ENCODE data around the gene SYT14.
"Not testable (repeated sequence)": the region's sequence is repeated elsewhere in the genome, so short reads cannot be mapped to it uniquely, and the experiment has no call there.

Gene SYT14

DNA sequence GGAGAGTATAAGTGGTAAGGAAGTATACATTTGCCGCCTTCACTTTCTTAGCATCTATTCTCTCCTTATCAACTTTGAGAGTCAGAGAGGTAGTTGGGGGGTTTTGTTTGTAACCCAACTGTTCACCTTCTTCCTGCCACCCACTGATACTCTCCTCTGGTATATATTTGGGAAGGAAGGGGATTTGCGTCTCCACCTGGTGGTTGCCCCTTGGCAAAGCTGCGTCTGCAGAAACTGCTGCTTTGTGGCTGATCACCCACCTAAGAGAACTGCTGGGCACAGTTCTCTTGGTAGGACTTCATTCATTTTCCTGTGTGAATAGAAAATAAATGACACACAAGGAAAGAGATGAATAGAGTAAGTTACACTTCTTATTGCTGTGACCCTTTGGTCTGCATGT is 87.0 kb downstream of the SYT14 start:
- no peak for DNase-seq (ENCODE audit: low read depth, low spot score)

- no peak for DNase-seq (ENCODE audit: low read depth, low spot score)
Observed at GRCh38 chr1:210025870-210026269, 87.9 kb downstream of the SYT14 start.

GRCh38 chr1:210027994-210028393 is 90.0 kb downstream of the SYT14 start:
- no peak for DNase-seq (ENCODE audit: low read depth, low spot score)

DNA sequence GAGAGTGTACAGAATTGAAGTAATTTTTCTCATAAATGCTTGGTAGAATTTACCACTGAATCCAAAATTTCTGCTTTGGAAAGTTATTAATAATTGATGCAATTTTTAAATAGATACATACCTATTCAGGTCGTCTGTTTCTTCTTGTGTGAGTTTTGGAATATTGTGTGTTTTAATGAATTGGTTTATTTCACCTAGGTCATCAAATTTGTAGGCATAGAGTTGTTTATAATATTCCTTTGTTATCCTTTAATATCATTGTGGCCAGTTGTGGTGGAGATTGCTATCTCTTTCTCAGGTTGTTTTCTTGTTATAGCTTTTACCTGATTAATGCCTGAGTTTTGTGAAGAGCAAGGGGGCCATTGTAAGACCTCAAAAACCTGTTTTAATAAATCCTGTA is 93.5 kb downstream of the SYT14 start:
- DNase-seq (ENCODE audit: low read depth, low spot score) = no peak

DNA sequence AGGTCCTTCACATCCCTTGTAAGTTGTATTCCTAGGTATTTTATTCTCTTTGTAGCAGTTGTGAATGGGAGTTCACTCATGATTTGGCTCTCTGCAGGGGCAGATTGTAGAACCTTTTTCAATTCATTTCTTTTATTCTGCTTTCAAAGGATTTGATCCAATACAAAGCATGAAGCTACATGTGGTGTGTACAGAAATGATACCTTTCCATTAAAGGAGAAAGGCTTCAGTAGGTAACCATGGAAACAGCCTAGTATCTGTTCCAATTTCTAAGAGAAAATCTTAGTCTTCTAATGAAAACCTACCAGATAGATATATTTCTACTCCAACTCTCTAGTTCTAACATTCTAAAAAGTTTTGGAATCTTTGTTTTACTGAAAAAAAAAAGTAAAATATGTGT is 105.0 kb downstream of the SYT14 start:
- no peak for DNase-seq (ENCODE audit: low read depth, low spot score)

- no peak for DNase-seq (ENCODE audit: low read depth, low spot score)
Observed at GRCh38 chr1:210049616-210050015, 111.6 kb downstream of the SYT14 start.

GRCh38 chr1:210050491-210050890 is 112.5 kb downstream of the SYT14 start:
- DNase-seq (ENCODE audit: low read depth, low spot score) = not testable (repeated sequence)

GRCh38 chr1:210053126-210053525 is 115.1 kb downstream of the SYT14 start:
- DNase-seq (ENCODE audit: low read depth, low spot score) = no peak

DNA sequence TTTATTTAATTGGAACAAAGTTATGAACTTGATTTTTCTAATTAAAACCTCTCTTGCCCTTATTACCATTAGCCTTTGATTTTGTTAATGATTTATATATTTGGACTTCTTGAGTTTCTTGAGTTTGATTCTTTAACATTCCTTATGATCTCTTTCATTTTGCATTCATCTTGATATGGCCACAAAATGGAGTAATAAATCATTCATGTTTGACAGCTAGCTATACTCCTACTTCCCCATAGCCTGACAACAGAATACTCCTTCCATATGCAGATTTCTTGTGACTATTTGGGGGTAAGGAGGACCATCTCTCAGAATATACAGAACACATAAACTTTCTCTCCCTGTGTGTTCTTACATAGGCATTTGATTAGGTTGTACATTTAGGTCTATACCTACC is 119.6 kb downstream of the SYT14 start:
- no peak for DNase-seq (ENCODE audit: low read depth, low spot score)

GRCh38 chr1:210061992-210062391 is 124.0 kb downstream of the SYT14 start:
- no peak for DNase-seq (ENCODE audit: low read depth, low spot score)

DNA sequence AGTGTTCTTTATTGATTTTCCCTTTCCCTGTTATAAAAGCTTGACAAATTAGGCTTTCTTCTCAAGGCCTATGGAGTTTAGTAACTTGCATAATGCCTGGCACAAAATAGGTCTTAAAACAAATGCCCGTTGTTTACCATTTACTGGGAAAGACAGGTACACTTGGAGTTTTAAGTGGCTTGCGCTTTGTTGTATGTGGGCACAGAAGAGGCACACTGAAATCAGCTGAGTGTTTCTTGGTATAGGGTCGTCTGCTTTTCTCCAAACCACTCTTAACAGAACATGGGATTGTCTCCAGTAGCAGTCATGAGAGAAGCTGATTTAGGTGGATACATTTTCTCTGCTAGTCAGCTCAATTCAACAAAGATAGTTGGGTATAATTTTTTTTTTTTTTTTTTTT is 132.5 kb downstream of the SYT14 start:
- no peak for DNase-seq (ENCODE audit: low read depth, low spot score)

DNA sequence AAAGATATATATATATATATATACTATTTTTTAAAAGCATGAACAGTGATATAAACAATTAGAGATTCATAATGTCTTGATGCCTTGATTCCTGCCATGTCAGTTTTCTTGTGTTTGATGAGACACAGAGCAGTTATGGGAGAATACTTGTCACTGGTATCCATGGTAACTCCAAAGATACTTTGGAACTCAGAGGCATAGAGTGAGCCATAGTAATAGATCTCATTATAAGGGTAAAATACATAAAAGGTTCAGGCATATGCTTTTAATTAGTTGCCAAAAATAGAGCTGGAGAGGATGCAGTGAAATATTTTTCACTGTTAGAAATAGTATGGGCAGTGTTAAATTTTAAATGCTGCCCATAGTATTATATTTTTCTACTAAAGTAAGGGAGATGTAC is 134.1 kb downstream of the SYT14 start:
- DNase-seq (ENCODE audit: low read depth, low spot score) = no peak

DNA sequence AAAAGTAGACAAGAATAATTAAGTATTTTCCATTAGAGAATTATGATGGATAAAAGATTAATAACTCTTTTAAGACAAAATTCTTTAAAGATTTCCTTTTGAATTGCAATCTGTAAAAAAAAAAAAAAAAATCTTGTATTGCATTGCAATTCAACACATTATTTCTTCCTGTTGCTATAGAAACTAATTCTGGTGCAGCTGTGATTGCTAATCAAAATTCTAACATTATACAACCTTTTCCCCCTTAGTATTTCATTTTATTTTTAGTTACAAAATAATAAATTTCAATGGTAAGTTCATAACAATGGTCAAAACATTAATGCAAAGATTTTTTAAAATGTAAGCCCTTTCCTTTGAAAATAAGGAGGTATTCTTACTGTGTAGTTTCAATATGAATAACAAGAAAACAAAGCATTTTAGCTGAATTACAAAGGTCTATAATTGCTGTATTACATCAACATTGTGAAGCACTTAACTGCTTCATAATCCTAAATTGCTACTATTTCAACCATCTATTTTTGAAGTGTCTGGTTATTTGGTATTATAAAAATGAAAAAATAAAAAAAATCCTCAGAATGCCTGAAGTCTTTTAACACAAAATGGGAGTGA is 135.0 kb downstream of the SYT14 start:
- no peak for DNase-seq (ENCODE audit: low read depth, low spot score)

DNA sequence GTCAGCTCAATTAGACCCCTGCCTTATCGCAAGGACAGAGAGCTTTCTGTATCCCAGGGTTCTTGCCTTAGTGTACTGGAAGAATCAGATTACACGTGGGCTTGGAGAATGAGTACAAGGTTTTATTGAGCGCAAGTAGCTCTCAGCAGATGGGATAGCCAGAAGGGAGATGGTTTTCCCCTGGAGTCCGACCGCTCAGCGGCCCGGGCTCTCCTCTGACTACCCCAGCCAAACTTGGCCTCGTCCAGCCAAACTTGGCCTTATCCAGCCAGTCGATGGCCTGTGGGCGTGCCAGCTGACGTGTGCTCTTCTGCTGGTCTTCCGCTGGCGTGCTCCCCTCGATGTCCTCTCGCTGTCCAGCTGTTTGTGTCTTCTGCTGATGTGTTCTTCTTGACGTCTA is 136.9 kb downstream of the SYT14 start:
- DNase-seq (ENCODE audit: low read depth, low spot score) = no peak

- DNase-seq (ENCODE audit: low read depth, low spot score) = no peak
Observed at GRCh38 chr1:210076620-210077019, 138.6 kb downstream of the SYT14 start.

DNA sequence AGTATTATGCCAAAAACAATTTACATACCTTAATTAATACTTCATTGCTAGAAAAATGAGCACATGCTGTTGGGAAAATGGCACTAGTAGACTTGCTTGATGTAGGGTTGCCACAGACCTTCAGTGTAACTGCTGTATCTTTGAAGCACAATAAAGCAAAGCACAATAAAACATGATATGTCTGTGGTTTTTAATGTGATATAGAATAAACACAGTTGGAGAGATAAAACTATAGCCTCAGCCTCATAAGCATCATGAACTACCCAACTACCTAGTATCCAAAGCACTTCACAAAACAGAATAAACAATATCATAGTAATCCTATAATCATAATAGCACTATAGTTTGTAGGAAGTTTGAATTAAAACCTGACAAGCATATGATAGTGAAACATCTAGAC is 143.5 kb downstream of the SYT14 start:
- no peak for DNase-seq (ENCODE audit: low read depth, low spot score)

GRCh38 chr1:210085359-210085758 is 147.3 kb downstream of the SYT14 start:
- no peak for DNase-seq (ENCODE audit: low read depth, low spot score)

DNA sequence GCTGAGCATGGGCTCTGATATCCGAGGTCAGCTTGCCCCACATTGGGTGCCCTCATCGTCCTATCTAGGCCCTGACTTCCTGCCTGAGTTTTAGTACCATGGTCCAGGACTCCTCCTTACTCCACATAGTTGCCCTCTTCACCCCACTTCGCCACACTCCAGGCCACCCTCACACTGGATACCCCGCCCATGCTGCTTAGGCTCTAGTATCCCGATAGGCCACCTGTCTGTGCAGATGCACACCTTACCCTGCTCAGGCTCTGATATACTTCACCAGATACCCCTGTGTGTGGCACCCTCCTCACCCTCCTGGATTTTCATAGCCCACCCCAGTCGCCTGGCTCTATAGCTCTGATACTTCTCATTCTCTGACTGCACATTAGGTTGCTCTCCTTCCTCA is 149.0 kb downstream of the SYT14 start:
- DNase-seq (ENCODE audit: low read depth, low spot score) = no peak

DNA sequence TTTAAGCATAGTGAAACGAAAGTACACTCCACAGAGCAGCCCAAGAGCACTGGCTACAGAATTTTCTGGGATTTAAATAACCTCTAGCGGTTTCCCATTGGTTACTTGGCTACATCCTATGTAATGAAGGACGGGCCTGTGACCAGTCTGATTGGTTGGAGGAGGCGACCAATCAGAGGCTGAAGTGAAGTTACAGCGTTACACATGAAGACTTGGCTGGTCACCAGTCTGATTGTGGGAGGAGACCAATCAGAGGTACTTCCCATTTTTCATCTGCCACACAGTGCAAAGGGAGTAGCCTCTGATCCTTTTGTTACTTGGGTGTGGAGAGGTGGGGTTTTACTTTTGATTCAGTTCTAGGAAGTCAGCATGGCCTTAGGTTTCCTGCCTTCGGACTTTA is 151.8 kb downstream of the SYT14 start:
- DNase-seq (ENCODE audit: low read depth, low spot score) = no peak

DNA sequence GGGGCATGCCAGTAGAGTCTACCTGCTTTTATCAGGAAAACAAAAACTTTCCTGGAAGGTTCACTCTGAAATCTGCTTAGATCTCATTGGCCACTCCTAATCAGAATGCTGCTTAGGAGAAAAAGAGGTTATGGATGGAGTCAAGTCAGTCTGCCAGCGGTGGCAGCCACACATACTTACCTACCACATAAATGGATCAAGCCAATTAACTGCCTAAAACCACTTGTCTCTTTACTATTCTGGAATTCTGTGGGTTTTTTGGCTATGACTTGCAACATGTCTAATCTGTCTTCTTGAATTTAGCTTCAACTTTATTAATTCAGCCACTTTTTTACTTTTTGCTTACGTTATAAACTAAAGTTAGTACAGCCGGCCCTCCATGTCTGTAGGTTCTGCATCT is 154.3 kb downstream of the SYT14 start:
- DNase-seq (ENCODE audit: low read depth, low spot score) = no peak

- no peak for DNase-seq (ENCODE audit: low read depth, low spot score)
Observed at GRCh38 chr1:210093461-210093860, 155.4 kb downstream of the SYT14 start.

GRCh38 chr1:210098356-210098755 is 160.3 kb downstream of the SYT14 start:
- no peak for DNase-seq (ENCODE audit: low read depth, low spot score)

DNA sequence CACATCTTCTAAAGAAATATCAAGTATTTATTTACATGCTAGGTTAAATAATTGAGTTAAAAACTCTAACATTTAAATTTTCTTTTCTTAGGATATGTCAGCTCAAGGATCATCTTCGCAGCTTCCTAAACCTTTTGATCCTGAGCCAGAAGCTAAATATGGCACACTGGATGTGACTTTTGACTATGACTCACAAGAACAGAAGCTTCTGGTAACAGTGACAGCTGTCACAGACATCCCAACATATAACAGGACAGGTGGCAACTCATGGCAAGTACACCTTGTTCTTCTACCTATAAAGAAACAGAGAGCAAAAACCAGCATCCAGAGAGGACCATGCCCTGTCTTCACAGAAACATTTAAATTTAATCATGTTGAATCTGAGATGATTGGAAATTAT is 161.9 kb downstream of the SYT14 start:
- DNase-seq (ENCODE audit: low read depth, low spot score) = no peak

DNA sequence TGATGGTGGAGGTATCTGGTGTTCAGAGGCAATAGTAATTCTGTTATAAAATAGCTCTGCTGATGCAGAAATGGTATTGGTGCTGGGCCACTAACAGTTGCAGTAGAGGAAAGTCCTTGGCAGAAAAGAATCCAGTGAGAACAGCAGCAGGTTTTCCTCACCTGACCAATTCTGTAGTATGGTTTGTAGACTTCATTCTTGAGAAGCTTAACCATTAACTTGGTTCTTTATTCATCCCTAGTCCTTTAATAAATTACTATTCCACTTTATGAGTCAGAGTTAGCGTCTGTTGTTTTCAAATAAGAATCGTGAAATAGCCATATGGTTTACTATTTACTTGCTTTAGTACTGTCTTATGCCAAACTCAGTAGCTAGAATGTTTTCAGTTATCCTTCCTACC is 166.1 kb downstream of the SYT14 start:
- DNase-seq (ENCODE audit: low read depth, low spot score) = no peak

Measured in activated CD4-positive, CD25-positive, alpha-beta regulatory T cell treated with anti-CD3 and anti-CD28 coated beads, Interleukin-2, amount 50 U/mL, for 16 hours (primary cell).